WTC11 (cell line): ENCODE measurements around the gene RAD54L2.

Source experiments
- GABPB1 ChIP-seq: sonication (generic); formaldehyde crosslinking; IDR thresholded peaks from 2 replicates; pipeline ENCODE4 v1.8.1; 2023; ENCODE audit warnings: mild to moderate bottlenecking, missing genetic modification reagents
- JUN ChIP-seq: sonication (generic); formaldehyde crosslinking; IDR thresholded peaks from 2 replicates; pipeline ENCODE4 v1.8.0; 2023; ENCODE audit warnings: mild to moderate bottlenecking, missing genetic modification reagents
- NR2C2 ChIP-seq: sonication (generic); formaldehyde crosslinking; IDR thresholded peaks from 2 replicates; pipeline ENCODE4 v1.8.0; 2022; ENCODE audit warnings: mild to moderate bottlenecking, missing genetic modification reagents
- NR3C1 ChIP-seq: sonication (generic); formaldehyde crosslinking; conservative IDR thresholded peaks from 2 replicates; pipeline ENCODE4 v1.8.1; 2023; ENCODE audit warnings: low read depth, mild to moderate bottlenecking, missing genetic modification reagents
- SP1 ChIP-seq: sonication (generic); formaldehyde crosslinking; conservative IDR thresholded peaks from 2 replicates; pipeline ENCODE4 v1.8.1; 2022; ENCODE audit warnings: missing genetic modification reagents
- TF ChIP-seq, protein P1 (sequence below): fragments of 200-600 bp; IDR thresholded peaks from 2 replicates; pipeline ENCODE4 v1.8.0; 2022; ENCODE audit warnings: antibody characterized with exemption
- TF ChIP-seq, protein P2 (sequence below): sonication (generic); formaldehyde crosslinking; IDR thresholded peaks from 2 replicates; pipeline ENCODE4 v1.8.0; 2022; ENCODE audit warnings: mild to moderate bottlenecking, missing genetic modification reagents
- TF ChIP-seq, protein P3 (sequence below): sonication (generic); formaldehyde crosslinking; IDR thresholded peaks from 2 replicates; pipeline ENCODE4 v1.8.1; 2023; ENCODE audit warnings: mild to moderate bottlenecking, missing genetic modification reagents, moderate library complexity
- TF ChIP-seq, protein P4 (sequence below): sonication (generic); formaldehyde crosslinking; IDR thresholded peaks from 2 replicates; pipeline ENCODE4 v1.8.1; 2023; ENCODE audit warnings: mild to moderate bottlenecking, missing genetic modification reagents, moderate library complexity
- TF ChIP-seq, protein P5 (sequence below): sonication (generic); formaldehyde crosslinking; conservative IDR thresholded peaks from 2 replicates; pipeline ENCODE4 v1.8.1; 2023; ENCODE audit warnings: mild to moderate bottlenecking, low read depth, missing genetic modification reagents, moderate library complexity

DNA sequence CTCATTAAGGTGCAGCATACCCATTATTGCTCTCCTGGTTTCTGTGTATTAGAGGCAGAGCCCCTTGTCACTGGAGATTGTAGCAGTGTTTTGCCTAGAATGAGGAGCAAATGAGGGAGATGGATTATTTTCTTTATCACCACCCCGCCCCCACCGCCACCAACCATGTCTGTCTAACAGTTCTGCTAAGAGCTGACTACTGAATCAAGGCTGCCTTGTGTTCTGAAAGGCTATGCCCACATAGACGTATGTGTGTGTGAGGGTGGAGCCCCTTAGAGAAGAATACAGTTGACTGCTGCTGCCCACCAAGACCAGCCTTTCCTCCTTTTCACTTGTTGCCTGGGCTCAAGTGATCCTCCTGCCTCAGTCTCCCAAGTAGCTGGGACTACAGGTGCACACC, 47.4 kb downstream of the RAD54L2 start:
- TF ChIP-seq, protein P1, sequence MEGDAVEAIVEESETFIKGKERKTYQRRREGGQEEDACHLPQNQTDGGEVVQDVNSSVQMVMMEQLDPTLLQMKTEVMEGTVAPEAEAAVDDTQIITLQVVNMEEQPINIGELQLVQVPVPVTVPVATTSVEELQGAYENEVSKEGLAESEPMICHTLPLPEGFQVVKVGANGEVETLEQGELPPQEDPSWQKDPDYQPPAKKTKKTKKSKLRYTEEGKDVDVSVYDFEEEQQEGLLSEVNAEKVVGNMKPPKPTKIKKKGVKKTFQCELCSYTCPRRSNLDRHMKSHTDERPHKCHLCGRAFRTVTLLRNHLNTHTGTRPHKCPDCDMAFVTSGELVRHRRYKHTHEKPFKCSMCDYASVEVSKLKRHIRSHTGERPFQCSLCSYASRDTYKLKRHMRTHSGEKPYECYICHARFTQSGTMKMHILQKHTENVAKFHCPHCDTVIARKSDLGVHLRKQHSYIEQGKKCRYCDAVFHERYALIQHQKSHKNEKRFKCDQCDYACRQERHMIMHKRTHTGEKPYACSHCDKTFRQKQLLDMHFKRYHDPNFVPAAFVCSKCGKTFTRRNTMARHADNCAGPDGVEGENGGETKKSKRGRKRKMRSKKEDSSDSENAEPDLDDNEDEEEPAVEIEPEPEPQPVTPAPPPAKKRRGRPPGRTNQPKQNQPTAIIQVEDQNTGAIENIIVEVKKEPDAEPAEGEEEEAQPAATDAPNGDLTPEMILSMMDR: no peak
- TF ChIP-seq GABPB1 (CRISPR knock-in tag) (no peak), SP1 (CRISPR knock-in tag) (no peak), JUN (no peak), NR3C1 (no peak), NR2C2 (CRISPR knock-in tag) (no peak)
- TF ChIP-seq, protein P2, sequence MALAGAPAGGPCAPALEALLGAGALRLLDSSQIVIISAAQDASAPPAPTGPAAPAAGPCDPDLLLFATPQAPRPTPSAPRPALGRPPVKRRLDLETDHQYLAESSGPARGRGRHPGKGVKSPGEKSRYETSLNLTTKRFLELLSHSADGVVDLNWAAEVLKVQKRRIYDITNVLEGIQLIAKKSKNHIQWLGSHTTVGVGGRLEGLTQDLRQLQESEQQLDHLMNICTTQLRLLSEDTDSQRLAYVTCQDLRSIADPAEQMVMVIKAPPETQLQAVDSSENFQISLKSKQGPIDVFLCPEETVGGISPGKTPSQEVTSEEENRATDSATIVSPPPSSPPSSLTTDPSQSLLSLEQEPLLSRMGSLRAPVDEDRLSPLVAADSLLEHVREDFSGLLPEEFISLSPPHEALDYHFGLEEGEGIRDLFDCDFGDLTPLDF (CRISPR knock-in tag): no peak
- TF ChIP-seq, protein P3, sequence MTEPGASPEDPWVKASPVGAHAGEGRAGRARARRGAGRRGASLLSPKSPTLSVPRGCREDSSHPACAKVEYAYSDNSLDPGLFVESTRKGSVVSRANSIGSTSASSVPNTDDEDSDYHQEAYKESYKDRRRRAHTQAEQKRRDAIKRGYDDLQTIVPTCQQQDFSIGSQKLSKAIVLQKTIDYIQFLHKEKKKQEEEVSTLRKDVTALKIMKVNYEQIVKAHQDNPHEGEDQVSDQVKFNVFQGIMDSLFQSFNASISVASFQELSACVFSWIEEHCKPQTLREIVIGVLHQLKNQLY (CRISPR knock-in tag): no peak
- TF ChIP-seq, protein P4, sequence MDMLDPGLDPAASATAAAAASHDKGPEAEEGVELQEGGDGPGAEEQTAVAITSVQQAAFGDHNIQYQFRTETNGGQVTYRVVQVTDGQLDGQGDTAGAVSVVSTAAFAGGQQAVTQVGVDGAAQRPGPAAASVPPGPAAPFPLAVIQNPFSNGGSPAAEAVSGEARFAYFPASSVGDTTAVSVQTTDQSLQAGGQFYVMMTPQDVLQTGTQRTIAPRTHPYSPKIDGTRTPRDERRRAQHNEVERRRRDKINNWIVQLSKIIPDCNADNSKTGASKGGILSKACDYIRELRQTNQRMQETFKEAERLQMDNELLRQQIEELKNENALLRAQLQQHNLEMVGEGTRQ (CRISPR knock-in tag): no peak
- TF ChIP-seq, protein P5, sequence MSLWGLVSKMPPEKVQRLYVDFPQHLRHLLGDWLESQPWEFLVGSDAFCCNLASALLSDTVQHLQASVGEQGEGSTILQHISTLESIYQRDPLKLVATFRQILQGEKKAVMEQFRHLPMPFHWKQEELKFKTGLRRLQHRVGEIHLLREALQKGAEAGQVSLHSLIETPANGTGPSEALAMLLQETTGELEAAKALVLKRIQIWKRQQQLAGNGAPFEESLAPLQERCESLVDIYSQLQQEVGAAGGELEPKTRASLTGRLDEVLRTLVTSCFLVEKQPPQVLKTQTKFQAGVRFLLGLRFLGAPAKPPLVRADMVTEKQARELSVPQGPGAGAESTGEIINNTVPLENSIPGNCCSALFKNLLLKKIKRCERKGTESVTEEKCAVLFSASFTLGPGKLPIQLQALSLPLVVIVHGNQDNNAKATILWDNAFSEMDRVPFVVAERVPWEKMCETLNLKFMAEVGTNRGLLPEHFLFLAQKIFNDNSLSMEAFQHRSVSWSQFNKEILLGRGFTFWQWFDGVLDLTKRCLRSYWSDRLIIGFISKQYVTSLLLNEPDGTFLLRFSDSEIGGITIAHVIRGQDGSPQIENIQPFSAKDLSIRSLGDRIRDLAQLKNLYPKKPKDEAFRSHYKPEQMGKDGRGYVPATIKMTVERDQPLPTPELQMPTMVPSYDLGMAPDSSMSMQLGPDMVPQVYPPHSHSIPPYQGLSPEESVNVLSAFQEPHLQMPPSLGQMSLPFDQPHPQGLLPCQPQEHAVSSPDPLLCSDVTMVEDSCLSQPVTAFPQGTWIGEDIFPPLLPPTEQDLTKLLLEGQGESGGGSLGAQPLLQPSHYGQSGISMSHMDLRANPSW (CRISPR knock-in tag): no peak
